GM18520 (cell line): ENCODE measurements around the gene GAL.

Experiments
- ATAC-seq: cut with Tn5 transposase; IDR thresholded peaks from one replicate; pipeline ENCODE4 v1.9.1; 2021; ENCODE audit not compliant: unreplicated experiment

The GAL gene

DNA sequence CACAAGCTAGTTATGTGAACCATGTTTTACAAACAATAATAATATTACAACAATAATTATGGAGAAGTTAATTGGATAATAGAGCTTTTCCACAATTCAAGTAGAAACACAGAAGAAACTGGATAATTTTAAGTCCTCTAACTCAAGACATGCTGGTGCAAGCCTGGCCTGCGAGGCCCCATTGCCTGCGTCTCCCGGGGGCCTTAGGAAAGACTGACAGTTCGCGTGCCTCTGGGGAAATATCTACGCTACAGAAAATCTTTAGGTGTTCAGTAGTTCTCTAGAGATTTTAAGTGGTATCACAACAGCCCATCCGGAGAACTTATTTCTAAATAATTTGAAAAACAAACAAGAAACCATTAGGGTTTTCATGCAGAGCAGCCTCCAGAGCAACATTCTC is 23.2 kb downstream of the GAL start:
- no peak for ATAC-seq

DNA sequence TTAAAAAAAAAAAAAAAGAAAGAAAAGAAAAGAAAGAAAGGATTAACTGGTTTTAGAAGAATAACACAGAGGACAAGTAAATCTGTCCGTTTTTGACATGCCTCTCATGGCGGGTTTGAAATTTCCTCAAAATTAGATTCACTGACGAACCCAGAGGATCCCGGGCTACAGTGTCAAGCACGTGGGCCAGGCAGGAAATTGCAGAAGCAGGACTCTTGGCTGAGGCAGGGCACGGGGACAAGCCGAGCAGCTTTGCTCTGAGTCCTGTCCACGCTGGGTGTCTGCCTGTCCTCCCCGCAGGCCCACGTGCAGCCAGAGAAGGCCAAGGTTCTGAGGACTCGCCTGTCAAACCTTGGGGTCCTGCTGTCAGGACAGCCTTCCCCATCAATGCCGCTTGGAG is 24.7 kb downstream of the GAL start:
- ATAC-seq = no peak

DNA sequence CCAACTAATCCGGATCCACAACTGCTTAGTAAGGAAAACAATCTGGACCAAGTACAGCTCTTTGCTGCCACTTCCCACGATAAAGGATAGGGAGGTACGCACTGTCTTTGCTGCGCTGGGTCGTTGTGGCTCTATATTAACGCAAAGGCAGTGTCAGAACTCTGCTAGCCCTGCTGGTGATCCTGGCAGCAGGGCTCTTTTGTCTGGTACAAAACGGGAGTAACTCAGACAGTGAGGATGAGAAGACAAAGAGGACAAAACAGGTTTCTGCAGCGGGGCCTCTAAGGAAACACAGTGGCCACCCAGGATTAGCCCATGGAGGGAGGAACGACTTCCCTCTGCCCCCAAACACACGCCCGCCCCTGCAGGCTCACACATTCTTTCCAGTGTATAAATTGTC is 26.1 kb downstream of the GAL start:
- no peak for ATAC-seq

DNA sequence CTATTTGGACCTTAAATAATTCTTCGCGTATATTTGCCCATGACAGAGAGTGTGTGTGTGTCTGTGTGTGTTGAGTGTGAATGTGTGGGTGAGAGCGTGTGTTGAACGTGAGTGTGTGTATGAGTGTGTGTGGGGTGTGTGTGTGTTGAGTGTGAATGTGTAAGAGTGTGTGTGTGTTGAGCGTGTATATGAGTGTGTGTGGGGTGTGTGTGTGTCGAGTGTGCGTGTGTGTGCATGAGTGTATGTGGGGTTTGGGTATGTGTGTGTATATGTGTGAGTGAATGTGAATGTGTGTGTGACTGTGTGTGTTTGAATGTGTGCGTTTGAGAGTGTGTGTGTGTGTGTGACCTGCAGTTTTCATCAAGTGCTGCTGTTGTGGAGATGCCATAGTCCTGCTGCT is 26.8 kb downstream of the GAL start:
- ATAC-seq = no peak

DNA sequence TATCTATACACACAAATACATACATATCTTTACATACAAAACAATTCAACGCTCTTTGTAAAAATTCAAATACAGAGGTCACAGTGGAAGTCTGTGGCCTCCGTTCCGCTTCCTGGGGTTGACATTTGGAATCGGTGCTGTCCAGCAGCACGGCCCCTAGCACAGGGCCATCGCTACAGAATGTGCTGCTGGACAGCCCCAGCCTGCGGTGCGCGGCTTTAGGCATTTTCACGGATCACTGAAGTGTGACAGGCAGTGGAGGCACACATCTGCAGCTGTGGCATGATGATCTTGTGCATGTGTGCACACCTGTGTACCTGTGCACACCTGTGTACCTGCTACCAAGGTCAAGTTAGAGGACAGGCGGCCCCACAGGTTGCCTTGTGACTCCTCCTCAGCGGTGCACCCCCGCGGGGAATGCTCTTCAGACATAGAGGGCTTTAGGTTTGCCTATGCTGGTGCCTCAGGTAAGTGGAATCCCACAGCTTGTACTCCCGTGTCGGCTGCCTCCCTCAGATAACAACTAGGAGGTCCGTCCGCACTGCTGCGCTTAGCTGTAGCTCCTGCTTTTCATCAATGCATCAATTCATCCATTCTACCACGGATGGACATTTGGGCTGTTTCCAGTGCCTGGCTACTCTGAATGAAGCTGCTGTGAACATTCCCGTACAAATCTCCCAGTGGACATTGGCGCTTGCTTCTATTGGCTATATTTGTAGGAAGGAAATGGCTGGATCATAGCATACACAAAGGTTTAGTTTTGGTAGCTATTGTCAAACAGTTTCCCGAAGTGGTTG is 29.9 kb downstream of the GAL start:
- no peak for ATAC-seq

DNA sequence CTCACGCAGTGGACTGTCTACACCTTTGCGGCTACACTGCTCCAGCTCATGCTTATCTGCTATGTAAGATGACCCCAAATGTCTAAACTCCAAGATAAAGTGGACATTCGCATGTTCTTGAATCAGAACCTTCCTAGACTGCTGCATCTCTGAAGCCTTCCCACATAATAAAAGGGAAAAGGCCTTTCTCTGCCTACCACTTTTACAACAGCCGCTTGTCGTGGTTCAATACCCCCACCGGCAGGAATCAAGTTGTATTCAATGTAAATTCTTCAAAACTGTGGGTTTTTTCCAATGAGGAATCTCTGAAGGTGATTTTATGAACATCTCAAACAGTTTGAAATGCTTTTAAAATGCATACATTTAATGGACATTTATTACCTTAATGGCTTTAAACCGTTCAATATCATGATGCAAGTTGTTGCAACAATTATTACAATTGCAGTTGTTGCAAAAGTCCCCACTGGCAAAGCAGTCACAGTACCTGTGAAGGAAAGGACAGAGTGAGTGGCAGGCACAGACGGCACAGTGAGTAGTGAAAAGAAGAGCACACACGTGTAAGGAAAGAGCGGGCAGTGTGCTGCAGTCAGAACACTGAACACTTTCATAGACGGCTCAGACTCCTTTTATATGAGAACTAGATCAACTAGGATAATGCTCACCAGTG is 31.2 kb downstream of the GAL start:
- no peak for ATAC-seq

DNA sequence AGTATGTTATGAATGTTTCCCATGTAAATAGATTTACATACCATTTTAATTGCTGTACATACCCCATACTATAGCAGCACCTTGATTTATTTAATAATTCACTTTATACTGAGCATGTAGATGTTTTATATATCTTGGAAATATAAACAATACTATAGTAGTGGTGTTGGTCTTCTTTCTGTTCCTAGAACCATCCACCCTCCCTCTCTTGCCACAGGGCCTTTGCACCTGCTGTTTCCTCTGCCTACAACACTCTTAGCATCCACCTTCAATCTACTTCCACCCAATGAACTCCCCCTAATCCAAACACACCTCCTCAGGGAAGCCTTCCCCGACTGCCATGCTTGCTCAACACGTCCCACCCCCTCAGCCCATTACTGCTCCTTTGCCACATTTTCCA is 36.7 kb downstream of the GAL start:
- ATAC-seq = no peak

DNA sequence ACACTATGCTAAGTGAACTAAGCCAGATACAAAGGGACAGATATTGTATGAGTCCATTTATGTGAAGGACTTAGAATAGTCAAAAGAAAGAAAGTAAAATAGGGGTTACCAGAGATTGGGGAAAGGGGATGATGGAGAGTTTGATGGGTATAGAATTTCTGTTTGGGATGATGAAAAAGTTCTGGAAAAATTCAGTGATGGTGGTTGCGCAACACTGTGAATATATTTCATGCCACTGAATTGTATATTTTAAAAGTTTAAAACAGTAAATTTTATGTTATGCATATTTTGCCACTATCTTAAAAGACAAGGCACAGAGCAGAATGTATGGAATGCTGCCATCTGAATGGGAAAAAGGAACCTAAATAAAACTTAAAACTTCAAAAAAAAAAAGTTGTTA is 37.8 kb downstream of the GAL start:
- ATAC-seq = no peak

DNA sequence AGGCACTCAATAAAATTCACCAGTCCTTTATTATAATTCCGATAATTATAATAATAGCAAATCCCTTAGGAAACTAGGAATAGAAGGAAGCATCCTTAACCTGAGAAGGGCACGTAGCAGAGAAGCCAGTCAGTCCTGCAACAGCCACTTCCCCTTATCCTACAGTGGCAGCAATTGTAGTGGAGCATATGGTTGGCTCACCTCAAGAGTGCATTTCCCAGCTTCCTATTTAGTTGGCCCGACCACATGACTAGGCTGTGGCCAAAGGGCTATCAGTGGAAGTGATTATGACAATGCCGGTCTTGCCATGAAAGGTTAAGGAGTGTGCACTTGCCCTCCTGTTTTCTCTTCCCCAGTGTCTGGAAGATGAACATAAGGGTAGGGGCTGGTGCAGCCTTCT is 39.9 kb downstream of the GAL start:
- no peak for ATAC-seq

DNA sequence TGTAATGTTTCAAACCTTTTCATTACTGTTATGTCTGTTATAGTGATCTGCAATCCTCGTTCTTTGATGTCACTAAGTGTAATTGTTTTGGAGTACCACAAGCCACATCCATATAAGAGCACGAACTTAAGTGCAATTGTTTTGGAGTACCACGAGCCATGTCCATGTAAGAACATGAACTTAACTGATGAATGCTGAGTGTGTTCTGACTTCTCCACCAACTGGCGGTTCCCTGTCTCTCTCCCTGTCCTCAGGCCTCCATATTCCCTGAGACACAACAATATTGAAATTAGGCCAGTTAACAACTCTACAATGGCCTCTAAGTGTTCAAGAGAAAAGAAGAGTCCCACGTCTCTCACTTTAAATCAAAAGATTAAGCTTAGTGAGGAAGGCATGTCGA is 43.4 kb downstream of the GAL start:
- no peak for ATAC-seq

DNA sequence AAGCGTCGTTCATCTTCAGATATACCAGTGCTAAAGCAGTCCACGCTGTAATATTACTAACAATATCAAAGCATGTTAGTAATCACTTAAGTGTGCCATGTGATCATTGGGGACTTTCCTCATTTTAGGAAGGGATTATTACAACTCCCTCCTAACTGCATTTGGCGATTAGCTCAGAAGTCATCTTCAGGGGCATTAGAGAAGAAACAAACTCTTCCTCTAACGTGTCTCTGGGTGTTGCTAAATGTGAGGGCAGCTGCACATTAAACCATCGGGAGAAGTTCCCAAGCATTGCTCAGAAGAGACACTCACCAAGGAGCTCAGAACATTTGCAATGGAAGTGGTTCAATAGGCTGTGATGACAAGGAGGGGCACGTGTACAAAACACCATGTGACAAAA is 49.8 kb downstream of the GAL start:
- no peak for ATAC-seq

DNA sequence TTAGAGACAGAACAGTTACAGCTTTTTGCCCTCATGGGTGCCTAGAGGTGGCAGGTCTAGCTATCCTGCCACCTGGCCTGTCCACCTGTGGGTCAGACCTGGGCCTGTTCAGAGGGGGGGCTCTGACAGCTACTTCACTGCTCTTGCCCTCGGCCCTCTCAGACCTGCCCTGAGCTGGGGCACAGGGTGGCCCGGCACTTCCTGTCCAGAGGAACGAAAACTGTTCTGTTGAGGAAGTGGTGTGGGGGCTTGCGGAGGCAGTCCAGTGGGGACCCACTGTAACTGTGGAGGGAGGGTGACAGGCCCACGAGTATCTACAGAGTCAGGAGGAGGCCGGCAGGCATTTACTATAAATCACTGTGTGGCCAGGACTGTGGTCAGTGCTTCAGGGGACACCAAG is 50.8 kb downstream of the GAL start:
- ATAC-seq = no peak

DNA sequence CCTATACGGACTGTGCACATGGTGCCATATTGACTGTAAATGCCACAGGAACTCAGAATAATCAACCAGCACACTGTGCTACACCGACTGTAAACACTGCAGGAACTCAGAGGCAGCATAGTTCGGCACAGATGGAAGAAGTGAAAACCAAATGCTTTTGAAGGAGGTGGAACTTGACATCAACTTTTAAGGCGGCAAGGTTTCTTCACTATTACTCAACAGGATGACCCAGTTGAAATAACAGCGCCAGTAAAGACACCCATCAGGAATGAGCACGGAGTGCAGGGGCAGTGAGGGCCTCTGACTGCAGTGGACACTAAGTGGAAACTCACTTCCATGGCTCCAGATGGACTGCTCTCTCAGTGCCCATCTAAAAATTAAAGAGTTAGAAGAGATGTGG is 51.3 kb downstream of the GAL start:
- ATAC-seq = no peak
